Gastroesophageal sphincter (tissue), 4 donors: ENCODE measurements around the gene OVOL2. TPM values are rescaled to one million over a fixed set of nuclear protein-coding genes. Genes with fewer than 3 reads are reported as not detected.

Source experiments
- ATAC-seq: fragments of 150-250 bp; one replicate; pipeline ENCODE4 v1.9.1; 2016; ENCODE audit warnings: mild to moderate bottlenecking, moderate library complexity
- H3K27ac ChIP-seq, 4 donors: fragments of 200-600 bp; sonication (generic) in 3 of 4; 1 replicate in 3 of 4; 2 replicates in 1 of 4; pipeline ENCODE4 v1.5.1; 2016 to 2019
- H3K27me3 ChIP-seq: fragments of 200-600 bp; sonication (generic); one replicate; pipeline ENCODE4 v1.5.1; 2019
- H3K36me3 ChIP-seq, 2 donors: fragments of 200-600 bp; sonication (generic); one replicate each; pipeline ENCODE4 v1.5.1; 2019; ENCODE audit warnings: control low read depth in 1 of 2
- H3K4me1 ChIP-seq, 3 donors: fragments of 200-600 bp; sonication (generic); 1 replicate in 2 of 3; 2 replicates in 1 of 3; pipeline ENCODE4 v1.5.1; 2016 to 2019; ENCODE audit warnings: control low read depth in 2 of 3
- H3K4me3 ChIP-seq, 2 donors: fragments of 200-600 bp; sonication (generic); one replicate each; pipeline ENCODE4 v1.5.1; 2019; ENCODE audit warnings: mild to moderate bottlenecking in 1 of 2, moderate library complexity in 1 of 2
- H3K9me3 ChIP-seq, 3 donors: fragments of 200-600 bp; sonication (generic); one replicate each; pipeline ENCODE4 v1.5.1; 2017 to 2019; ENCODE audit warnings: control low read depth in 2 of 3
- EP300 ChIP-seq: sonication (generic); formaldehyde crosslinking; IDR thresholded peaks from one replicate; pipeline ENCODE4 v1.6.1; 2017; ENCODE audit warnings: antibody characterized with exemption, mild to moderate bottlenecking
- POLR2A ChIP-seq, 2 donors: fragments of 450-650 bp; IDR thresholded peaks; one replicate each; pipeline ENCODE4 v1.6.1; 2017; ENCODE audit warnings: antibody characterized with exemption in 2 of 2, mild to moderate bottlenecking in 2 of 2, moderate library complexity in 1 of 2
- POLR2AphosphoS5 ChIP-seq: sonication (generic); formaldehyde crosslinking; IDR thresholded peaks from one replicate; pipeline ENCODE4 v1.6.1; 2017; ENCODE audit warnings: antibody characterized with exemption
- WGBS, 2 donors: methylation state at CpG; one replicate each; pipeline ENCODE4 v1.1.5; 2018; ENCODE audit warnings: low coverage in 1 of 2; 5-methylcytosine and 5-hydroxymethylcytosine counted together
- small RNA-seq, 4 donors: library from RNA; depleted of rRNA; stranded (forward); fragments of <200 nt; gene quantifications; one replicate each; pipeline ENCODE3, GENCODE V24; 2016
- total RNA-seq, 4 donors: library from RNA; depleted of rRNA; stranded (reverse); fragments of >200 nt; gene quantifications; one replicate each; pipeline ENCODE4 v1.1.0, GENCODE V29; 2016
- TF ChIP-seq, protein P1 (sequence below), 4 experiments: fragments of 200-600 bp in 2 of 4; fragments of 450-650 bp in 2 of 4; sonication (generic) in 1 of 4; IDR thresholded peaks; one replicate each; pipeline ENCODE4 v1.5.1; 2017 to 2019; ENCODE audit warnings: antibody characterized with exemption in 4 of 4, mild to moderate bottlenecking in 2 of 4, moderate library complexity in 2 of 4

The OVOL2 gene
- total RNA-seq, 4 donors from 2014 or later, result 0.69 TPM; not detected in 3

DNA sequence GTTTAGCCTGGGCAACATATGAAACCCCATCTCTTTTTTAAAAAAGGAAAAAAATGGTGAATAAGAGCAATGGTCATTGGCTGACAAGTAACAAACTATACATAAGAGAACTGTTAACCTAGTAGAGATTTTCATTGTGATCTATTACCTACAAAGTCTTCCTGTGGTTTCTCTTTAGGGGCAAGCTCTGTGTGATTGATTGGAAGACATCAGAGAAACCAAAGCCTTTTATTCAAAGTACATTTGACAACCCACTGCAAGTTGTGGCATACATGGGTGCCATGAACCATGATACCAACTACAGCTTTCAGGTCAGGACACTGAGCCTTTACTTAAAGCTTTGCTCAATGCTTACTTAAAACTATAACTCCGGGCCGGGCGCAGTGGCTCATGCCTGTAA is 69.7 kb downstream of the OVOL2 start:
- Histone ChIP-seq H3K27me3 (no peaks in the 10 kb centered on the region), H3K36me3 (peaks cover 0 to 26% of the 10 kb centered on the region in 2 donors), H3K4me3 (no peak overlapping the region), H3K9me3 (no peaks in the 10 kb centered on the region), H3K27ac (no peak overlapping the region), H3K4me1 (no peaks in the 10 kb centered on the region)
- ATAC-seq, result no peak
- no peak for TF ChIP-seq POLR2A (IDR thresholded peaks at IDR 0.05)
- TF ChIP-seq POLR2AphosphoS5, result no peak
- TF ChIP-seq, protein P1, sequence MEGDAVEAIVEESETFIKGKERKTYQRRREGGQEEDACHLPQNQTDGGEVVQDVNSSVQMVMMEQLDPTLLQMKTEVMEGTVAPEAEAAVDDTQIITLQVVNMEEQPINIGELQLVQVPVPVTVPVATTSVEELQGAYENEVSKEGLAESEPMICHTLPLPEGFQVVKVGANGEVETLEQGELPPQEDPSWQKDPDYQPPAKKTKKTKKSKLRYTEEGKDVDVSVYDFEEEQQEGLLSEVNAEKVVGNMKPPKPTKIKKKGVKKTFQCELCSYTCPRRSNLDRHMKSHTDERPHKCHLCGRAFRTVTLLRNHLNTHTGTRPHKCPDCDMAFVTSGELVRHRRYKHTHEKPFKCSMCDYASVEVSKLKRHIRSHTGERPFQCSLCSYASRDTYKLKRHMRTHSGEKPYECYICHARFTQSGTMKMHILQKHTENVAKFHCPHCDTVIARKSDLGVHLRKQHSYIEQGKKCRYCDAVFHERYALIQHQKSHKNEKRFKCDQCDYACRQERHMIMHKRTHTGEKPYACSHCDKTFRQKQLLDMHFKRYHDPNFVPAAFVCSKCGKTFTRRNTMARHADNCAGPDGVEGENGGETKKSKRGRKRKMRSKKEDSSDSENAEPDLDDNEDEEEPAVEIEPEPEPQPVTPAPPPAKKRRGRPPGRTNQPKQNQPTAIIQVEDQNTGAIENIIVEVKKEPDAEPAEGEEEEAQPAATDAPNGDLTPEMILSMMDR (IDR thresholded peaks at IDR 0.05), result no peak
- no peak for TF ChIP-seq EP300
- WGBS, 2 donors, result 80 to 100% methylated on average over 1 to 3 of the region's 3 CpGs

DNA sequence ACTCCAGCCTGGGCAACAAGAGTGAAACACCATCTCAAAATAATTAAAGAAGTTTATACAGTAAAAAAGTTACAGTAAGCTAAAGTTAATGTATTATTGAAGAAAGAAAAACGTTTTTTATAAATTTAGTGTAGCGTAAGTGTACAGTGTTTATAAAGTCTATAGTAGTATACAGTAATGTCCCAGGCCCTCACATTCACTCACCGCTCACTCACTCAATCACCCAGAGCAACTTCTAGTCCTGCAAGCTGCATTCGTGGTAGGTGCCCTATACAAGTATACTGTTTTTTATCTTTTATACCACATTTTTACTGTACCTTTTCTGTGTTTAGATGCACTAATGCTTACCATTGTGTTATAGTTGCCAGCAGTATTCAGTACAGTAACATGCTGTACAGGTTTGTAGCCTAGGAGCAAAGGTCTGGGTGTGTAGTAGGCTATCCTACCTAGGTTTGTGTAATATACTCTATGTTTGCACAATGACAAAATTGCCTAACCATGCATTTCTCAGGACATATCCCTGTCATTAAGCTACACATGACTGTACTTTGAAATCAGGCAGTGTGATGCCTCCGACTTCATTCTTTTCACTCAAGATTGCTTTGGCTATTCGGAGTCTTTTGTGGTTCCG is 72.2 kb downstream of the OVOL2 start:
- ATAC-seq, result no peak
- TF ChIP-seq, protein P1 (IDR thresholded peaks at IDR 0.05), result no peak
- TF ChIP-seq EP300 (no peak), POLR2AphosphoS5 (no peak), POLR2A (IDR thresholded peaks at IDR 0.05) (no peak)

DNA sequence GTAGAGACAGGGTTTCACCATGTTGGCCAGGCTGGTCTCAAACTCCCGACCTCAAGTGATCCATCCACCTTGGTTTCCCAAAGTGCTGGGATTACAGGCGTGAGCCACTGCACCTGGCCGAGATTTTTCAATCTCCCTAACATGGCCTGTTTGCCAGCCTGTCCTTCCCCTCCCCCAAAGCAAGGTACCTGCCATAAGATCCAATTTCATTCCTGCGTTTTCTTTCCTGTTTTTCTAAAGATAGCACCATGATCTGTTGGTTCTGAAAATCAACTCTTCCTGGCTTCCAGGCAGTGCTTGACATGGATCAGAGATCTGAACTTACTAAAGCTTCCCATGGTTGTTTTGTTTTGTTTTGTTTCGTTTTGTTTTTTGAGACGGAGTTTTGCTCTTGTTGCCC is 81.4 kb downstream of the OVOL2 start:
- Histone ChIP-seq H3K4me3 (no peak overlapping the region), H3K27me3 (no peaks in the 10 kb centered on the region), H3K4me1 (peaks cover 0 to 25% (median 4%) of the 10 kb centered on the region in 3 donors), H3K9me3 (no peaks in the 10 kb centered on the region), H3K36me3 (peaks cover 0 to 38% of the 10 kb centered on the region in 2 donors), H3K27ac (no peak overlapping the region)
- WGBS, 2 donors, result 85 to 97% methylated on average over 6 of the region's 6 CpGs
- no peak for ATAC-seq
- TF ChIP-seq POLR2AphosphoS5 (no peak), POLR2A (IDR thresholded peaks at IDR 0.05) (no peak), EP300 (no peak)
- TF ChIP-seq, protein P1 (IDR thresholded peaks at IDR 0.05), result no peak

More for the DNA sequence above, 72.2 kb downstream of the OVOL2 start:
- H3K4me3 ChIP-seq, result no peak overlapping the region
- no peaks in the 10 kb centered on the region for H3K4me1 ChIP-seq
- no peaks in the 10 kb centered on the region for H3K9me3 ChIP-seq
- H3K36me3 ChIP-seq, result peaks cover 0 to 36% of the 10 kb centered on the region in 2 donors
- H3K27ac ChIP-seq, result no peak overlapping the region
- H3K27me3 ChIP-seq, result no peaks in the 10 kb centered on the region
- WGBS, 2 donors, result 88 to 93% methylated on average over 6 to 7 of the region's 7 CpGs

Small RNA genes lying within 50 kb of the gene (small RNA-seq; reads per million reads assigned to genes)
- gene RNU7-137P, result 0 reads per million in 4 donors

Other genes with a start within 250 kb of the OVOL2 start
- gene SNX5, start 89.1 kb downstream of the OVOL2 start, total RNA-seq, result 10 to 100 TPM; 47.5 to 90.9 (median 70.2) TPM
- 10 to 100 TPM in 2 of 4 donors, 1 to 10 TPM in 2; 6.3 to 13.5 (median 9.9) TPM for gene MGME1, start 88.9 kb downstream of the OVOL2 start, total RNA-seq
- 10 to 100 TPM; 17.1 to 19.9 (median 18.8) TPM for gene KAT14, start 79.9 kb upstream of the OVOL2 start, total RNA-seq
- 10 to 100 TPM; 22.3 to 38.9 (median 23.9) TPM for gene PET117, start 79.9 kb upstream of the OVOL2 start, total RNA-seq
- gene ZNF133, start 230.6 kb upstream of the OVOL2 start, total RNA-seq, result 10 to 100 TPM in 3 of 4 donors, 1 to 10 TPM in 1; 7.8 to 19.7 (median 16.8) TPM